ENCODE measurements around the gene HAPSTR1.

- no peak for TF ChIP-seq POLR2AphosphoS5 (IDR thresholded peaks at IDR 0.05; ENCODE audit: low read depth, low read length)
- no peak for TF ChIP-seq POLR2A (IDR thresholded peaks at IDR 0.05; ENCODE audit: low read depth, low read length)
- TF ChIP-seq TAF1 (IDR thresholded peaks at IDR 0.05; ENCODE audit: borderline replicate concordance, low read depth, low read length): no peak
Measured at GRCh38 chr16:9058211-9058610, 33.2 kb upstream of the HAPSTR1 start.

All from GM12892 (cell line).